GM12878 (cell line): Measurements from ENCODE around the gene CARHSP1.

Source experiments
- CTCF ChIP-seq, 3 experiments: IDR thresholded peaks in 2 of 3; conservative IDR thresholded peaks in 1 of 3; 2 replicates each; pipeline ENCODE4 v1.5.1; 2011; ENCODE audit warnings: low read depth in 3 of 3, low read length in 3 of 3, mild to moderate bottlenecking in 3 of 3, control low read depth in 2 of 3, moderate library complexity in 2 of 3, inconsistent platforms in 1 of 3, mixed read lengths in 1 of 3; ENCODE audit not compliant: control insufficient read depth in 2 of 3, insufficient read depth in 1 of 3; ENCODE audit errors: extremely low read depth in 1 of 3
- E2F4 ChIP-seq: IDR thresholded peaks from 2 replicates; pipeline ENCODE4 v1.6.1; 2012; ENCODE audit warnings: low read depth, low read length, improper control_type of control experiment
- REST ChIP-seq: IDR thresholded peaks from 2 replicates; pipeline ENCODE4 v1.6.1; 2012; ENCODE audit warnings: mild to moderate bottlenecking, low read depth, low read length
- WRNIP1 ChIP-seq: IDR thresholded peaks from 2 replicates; pipeline ENCODE4 v1.6.1; 2011; ENCODE audit warnings: low read depth, low read length, improper control_type of control experiment, borderline replicate concordance

GRCh38 chr16:8874388-8874787 is 5.6 kb upstream of the CARHSP1 start:
- TF ChIP-seq WRNIP1 (no peak), REST (no peak), E2F4 (no peak), CTCF (IDR thresholded peaks at IDR 0.05 in 2 of 3, conservative IDR thresholded peaks at IDR 0.05 in 1 of 3; ENCODE audit: control insufficient read depth in 2 of 3, extremely low read depth in 1 of 3, insufficient read depth in 1 of 3, low read depth in 3 of 3, low read length in 3 of 3) (no peak)
